ENCODE results near the gene WNT1.

The WNT1 gene

GRCh38 chr12:49000346-49000745, 22.2 kb downstream of the WNT1 start:
- no peak for DNase-seq (ENCODE audit: low read depth)

GRCh38 chr12:49008943-49009342, 30.8 kb downstream of the WNT1 start:
- DNase-seq (ENCODE audit: low read depth), result no peak

GRCh38 chr12:49010092-49010668, 32.1 kb downstream of the WNT1 start:
- no peak for DNase-seq (ENCODE audit: low read depth)

- no peak for DNase-seq (ENCODE audit: low read depth)
Observed at GRCh38 chr12:49012739-49013138, 34.6 kb downstream of the WNT1 start.

- no peak for DNase-seq (ENCODE audit: low read depth)
Observed at GRCh38 chr12:49013428-49013827, 35.3 kb downstream of the WNT1 start.

DNA sequence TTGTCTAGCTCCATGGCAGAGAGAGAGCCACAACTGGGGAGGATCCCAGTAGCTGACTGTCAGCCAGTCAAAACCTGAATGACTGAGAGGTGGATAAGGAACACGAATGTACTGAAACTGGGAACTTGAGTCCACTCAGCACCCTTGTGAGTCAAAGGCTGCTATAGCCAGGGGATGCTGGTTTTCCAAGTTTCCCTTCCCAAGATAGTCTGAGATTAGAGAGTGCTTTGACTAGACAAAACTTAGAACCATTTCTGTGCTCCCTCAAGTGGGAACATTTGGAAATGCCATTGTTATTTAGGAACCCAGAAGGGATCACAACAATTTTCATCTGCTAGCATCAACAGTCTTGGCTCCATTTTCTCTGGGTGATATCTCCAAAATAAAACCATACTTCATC, 36.4 kb downstream of the WNT1 start:
- no peak for DNase-seq (ENCODE audit: low read depth)

- DNase-seq (ENCODE audit: low read depth), result no peak
Observed at GRCh38 chr12:49015196-49015595, 37.1 kb downstream of the WNT1 start.

DNA sequence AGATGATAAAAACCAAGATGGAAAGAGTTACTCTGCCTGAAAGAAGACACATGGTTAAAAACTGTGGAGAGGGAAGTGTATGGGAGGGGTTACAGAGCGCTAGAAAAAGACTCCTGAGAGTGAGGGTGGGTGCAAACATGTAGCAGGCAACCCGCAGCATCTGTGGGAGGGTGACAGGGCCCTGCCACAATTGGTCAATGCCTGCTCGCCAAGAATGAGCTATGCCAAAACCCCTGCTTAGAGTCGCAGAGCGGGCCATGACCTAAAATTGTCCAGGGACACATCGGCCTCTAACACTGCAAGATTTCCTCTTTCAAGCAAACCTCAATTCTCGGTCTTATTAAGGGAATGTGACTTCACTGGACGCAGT, 39.8 kb downstream of the WNT1 start:
- peak; percentile 58 for DNase-seq (ENCODE audit: low read depth)

DNA sequence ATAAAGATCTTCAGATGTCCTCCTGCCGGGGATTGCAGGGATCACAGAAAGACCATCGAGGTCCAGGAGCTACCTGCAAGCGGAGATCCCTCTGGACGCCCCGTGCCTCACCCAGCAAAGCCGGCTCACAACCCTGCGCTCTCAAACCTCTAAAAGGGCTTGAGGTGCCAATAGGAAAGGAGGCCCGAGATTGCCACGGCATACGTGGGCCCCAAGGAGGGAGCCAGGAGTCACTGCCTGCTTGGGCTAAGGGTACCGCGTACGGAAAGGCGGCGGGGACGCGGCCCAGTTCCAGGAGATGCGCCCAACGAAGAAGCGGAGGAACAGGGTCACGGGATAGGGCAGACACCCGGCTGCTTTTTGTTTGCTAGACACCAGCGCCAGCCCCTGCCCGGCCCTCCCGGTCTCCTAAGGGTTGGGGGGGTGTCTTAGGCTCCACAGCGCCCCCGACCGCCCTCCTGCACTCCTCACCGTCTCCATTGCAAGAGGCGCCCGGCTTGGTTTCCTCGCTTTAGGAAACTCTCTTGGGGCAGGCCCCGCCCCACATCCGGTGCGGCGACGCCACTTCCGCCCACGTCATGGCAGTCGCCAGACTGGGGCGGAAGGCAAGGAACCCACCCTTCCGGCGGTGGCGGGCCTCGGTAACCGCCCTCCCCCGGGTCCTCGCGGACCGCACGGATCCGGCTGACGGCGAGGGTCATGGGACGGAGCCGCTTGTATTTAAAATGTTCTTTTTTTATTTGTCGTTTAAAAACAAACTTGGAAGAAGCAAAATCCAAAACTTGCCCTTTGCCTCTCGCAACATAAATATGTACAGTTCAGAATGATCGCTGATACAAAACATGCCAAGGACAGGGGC, 40.4 kb downstream of the WNT1 start, which contains the start of gene PRKAG1:
Gene PRKAG1 (minus strand): TSS at position 516 of the 859 bp plus-strand sequence. CDS start 36 bp downstream, at position 480.
- DNase-seq (ENCODE audit: low read depth), result peak; percentile 94

DNA sequence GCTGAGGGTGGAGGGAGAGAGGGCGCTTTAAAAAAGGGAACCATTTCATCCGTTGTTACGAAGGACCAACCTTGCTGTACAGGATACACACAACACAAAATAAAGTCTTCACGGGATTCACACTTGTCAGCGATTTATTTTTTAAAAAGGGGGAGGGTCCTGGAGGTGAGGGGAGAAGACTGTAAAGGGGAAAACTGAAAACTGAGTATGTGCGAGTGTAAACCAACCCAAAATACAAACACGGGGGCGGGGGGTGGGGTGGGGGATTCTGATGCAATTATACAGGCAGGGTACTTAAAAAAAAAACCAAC, 41.0 kb downstream of the WNT1 start:
- no peak for DNase-seq (ENCODE audit: low read depth)

GRCh38 chr12:49019443-49020324, 41.6 kb downstream of the WNT1 start:
- DNase-seq (ENCODE audit: low read depth), result no peak

- no peak for DNase-seq (ENCODE audit: low read depth)
Observed at GRCh38 chr12:49020441-49020840, 42.3 kb downstream of the WNT1 start.

DNA sequence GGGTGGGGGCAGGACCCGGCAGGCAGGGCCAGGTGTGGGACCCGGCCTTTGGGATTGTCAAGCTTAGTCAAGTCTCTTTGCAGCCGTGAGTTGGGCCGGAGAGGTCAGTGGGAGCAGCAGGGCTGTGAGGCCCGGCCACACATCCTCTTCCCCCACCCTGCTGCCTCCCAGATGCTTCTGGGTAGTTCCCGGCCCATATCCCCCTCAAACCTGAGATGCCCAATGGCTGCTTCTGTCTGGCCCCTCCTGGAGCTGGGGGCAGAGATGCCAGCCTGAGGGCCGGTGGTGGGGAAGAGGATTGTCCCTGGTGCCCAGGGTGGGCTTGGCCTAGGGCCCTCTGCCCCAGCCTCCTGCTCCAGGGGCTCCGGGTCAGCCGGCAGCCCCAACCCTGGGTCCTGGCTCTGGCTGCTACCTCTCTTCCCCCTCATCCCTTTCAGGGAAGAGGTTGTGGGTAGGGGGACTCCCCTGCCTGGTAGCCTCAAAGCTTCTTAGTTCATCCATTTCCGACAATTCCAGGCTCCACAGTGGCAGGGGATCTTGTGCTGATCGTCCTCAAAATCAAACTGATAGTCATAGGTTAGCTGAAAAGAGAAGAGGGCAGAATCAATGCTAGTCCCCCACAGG, 43.3 kb downstream of the WNT1 start:
- no peak for DNase-seq (ENCODE audit: low read depth)

- no peak for DNase-seq (ENCODE audit: low read depth)
Observed at GRCh38 chr12:49022558-49023178, 44.5 kb downstream of the WNT1 start.

DNA sequence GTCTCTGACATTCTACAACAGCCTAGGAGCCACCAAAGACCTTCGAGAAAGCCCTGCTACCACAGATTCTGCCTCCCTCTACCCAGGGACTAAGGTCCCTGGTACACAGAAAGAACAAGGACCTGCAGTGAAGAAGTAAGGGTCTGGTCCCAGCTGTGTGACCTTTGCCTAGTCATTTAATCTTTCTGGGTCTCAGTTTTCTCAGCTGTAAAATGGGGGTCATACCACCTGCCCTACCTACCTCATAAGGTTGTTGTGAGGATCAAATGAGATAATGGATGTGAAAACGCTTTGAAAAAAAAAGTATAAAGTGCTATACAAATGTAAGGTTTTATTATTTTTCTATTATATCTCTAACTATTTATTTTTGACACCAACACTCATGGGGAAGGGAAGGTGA, 45.7 kb downstream of the WNT1 start:
- no peak for DNase-seq (ENCODE audit: low read depth)

GRCh38 chr12:49024543-49024942, 46.4 kb downstream of the WNT1 start:
- DNase-seq (ENCODE audit: low read depth), result no peak

DNA sequence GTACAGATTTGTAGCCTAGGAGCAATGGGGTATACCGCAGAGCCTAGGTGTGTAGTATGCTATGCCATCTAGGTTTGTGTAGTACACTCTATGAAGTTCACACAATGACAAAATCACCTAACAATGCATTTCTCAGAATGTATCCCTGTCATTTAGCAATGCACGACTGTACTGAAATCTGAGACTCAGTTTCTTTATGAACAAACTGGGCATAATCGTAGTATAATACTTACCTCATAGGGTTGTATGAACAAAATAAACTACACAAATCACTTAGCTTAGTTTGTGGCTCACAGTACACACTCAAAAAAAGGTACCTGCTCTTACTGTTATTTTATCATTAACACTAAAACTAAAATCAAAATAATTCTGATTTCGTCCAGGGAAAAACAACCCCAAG, 47.3 kb downstream of the WNT1 start:
- no peak for DNase-seq (ENCODE audit: low read depth)

- no peak for DNase-seq (ENCODE audit: low read depth)
Observed at GRCh38 chr12:49026101-49026500, 48.0 kb downstream of the WNT1 start.

- DNase-seq (ENCODE audit: low read depth), result no peak
Observed at GRCh38 chr12:49026678-49027480, 48.8 kb downstream of the WNT1 start.

- DNase-seq (ENCODE audit: low read depth), result no peak
Observed at GRCh38 chr12:49027846-49028555, 49.9 kb downstream of the WNT1 start.
